Mesenchymal stem cell (in vitro differentiated cells and primary cell): ENCODE data around the gene NUDT3.

Experiments used
- DNase-seq: peaks from one replicate; pipeline ENCODE4 v3.0.0-alpha.2; 2013
- H2AFZ ChIP-seq: one replicate; pipeline ENCODE4 v1.6.1; 2013; ENCODE audit warnings: low read depth, mild to moderate bottlenecking, control low read depth, inconsistent platforms, low read length, moderate library complexity
- H2AK5ac ChIP-seq: 2 replicates; pipeline ENCODE4 v1.6.1; 2013; ENCODE audit warnings: low read length, moderate library complexity, mild to moderate bottlenecking, inconsistent platforms; ENCODE audit not compliant: severe bottlenecking
- H2BK120ac ChIP-seq: one replicate; pipeline ENCODE4 v1.6.1; 2013; ENCODE audit warnings: low read depth, mild to moderate bottlenecking, inconsistent platforms, low read length, moderate library complexity
- H2BK12ac ChIP-seq, 2 experiments: one replicate each; pipeline ENCODE4 v1.6.1; 2013; ENCODE audit warnings: inconsistent platforms in 2 of 2, low read length in 2 of 2, mild to moderate bottlenecking in 2 of 2, moderate library complexity in 2 of 2, control low read depth in 1 of 2
- H2BK15ac ChIP-seq: one replicate; pipeline ENCODE4 v1.6.1; 2013; ENCODE audit warnings: mild to moderate bottlenecking, low read depth, inconsistent platforms; ENCODE audit not compliant: poor library complexity, severe bottlenecking
- H2BK5ac ChIP-seq: 2 replicates; pipeline ENCODE4 v1.6.1; 2013; ENCODE audit warnings: low read depth, mild to moderate bottlenecking, low read length, control low read depth, inconsistent platforms; ENCODE audit not compliant: poor library complexity, severe bottlenecking
- H3K14ac ChIP-seq, 2 experiments: one replicate each; pipeline ENCODE4 v1.6.1; 2013; ENCODE audit warnings: inconsistent platforms in 2 of 2, low read length in 2 of 2, control low read depth in 1 of 2, mild to moderate bottlenecking in 1 of 2, moderate library complexity in 1 of 2
- H3K18ac ChIP-seq, 2 experiments: one replicate each; pipeline ENCODE4 v1.6.1; 2013; ENCODE audit warnings: inconsistent platforms in 2 of 2, low read length in 2 of 2, control low read depth in 1 of 2, low read depth in 1 of 2, mild to moderate bottlenecking in 1 of 2
- H3K23ac ChIP-seq, 2 experiments: one replicate each; pipeline ENCODE4 v1.6.1; 2013; ENCODE audit warnings: inconsistent platforms in 2 of 2, low read length in 2 of 2, mild to moderate bottlenecking in 2 of 2, moderate library complexity in 2 of 2, control low read depth in 1 of 2
- H3K27ac ChIP-seq: 2 replicates; pipeline ENCODE4 v1.5.1; 2013; ENCODE audit warnings: mild to moderate bottlenecking, moderate library complexity, low read length, control low read depth, inconsistent platforms; ENCODE audit not compliant: poor library complexity, severe bottlenecking
- H3K27me3 ChIP-seq, 2 experiments: 2 replicates each; pipeline versions ENCODE4 v1.6.1 to v1.7.0; 2013; ENCODE audit warnings: low read length in 2 of 2, mild to moderate bottlenecking in 2 of 2, moderate library complexity in 2 of 2, control low read depth in 1 of 2, inconsistent platforms in 1 of 2; ENCODE audit not compliant: control insufficient read depth in 1 of 2, insufficient read depth in 1 of 2
- H3K36me3 ChIP-seq, 2 experiments: 2 replicates each; pipeline versions ENCODE4 v1.6.1 to v1.7.0; 2013; ENCODE audit warnings: low read length in 2 of 2, control low read depth in 1 of 2, inconsistent platforms in 1 of 2, low read depth in 1 of 2, mild to moderate bottlenecking in 1 of 2; ENCODE audit not compliant: insufficient read depth in 2 of 2, control insufficient read depth in 1 of 2
- H3K4ac ChIP-seq, 2 experiments: one replicate each; pipeline ENCODE4 v1.6.1; 2013; ENCODE audit warnings: inconsistent platforms in 2 of 2, low read length in 2 of 2, mild to moderate bottlenecking in 2 of 2, moderate library complexity in 2 of 2, control low read depth in 1 of 2, low read depth in 1 of 2
- H3K4me1 ChIP-seq: 2 replicates; pipeline ENCODE4 v1.6.1; 2013; ENCODE audit warnings: low read depth, low read length, control low read depth; ENCODE audit not compliant: control insufficient read depth, insufficient read depth
- H3K4me2 ChIP-seq: 2 replicates; pipeline ENCODE4 v1.6.1; 2013; ENCODE audit warnings: low read length, mild to moderate bottlenecking, inconsistent platforms; ENCODE audit not compliant: poor library complexity, severe bottlenecking
- H3K4me3 ChIP-seq, 2 experiments: 2 replicates each; pipeline versions ENCODE4 v1.5.1 to v1.7.0; 2013; ENCODE audit warnings: low read length in 2 of 2, mild to moderate bottlenecking in 2 of 2, control low read depth in 1 of 2, low read depth in 1 of 2; ENCODE audit not compliant: insufficient read depth in 1 of 2
- H3K79me1 ChIP-seq: replicated peaks from 2 replicates; pipeline ENCODE4 v1.6.1; 2013; ENCODE audit warnings: mild to moderate bottlenecking, control low read depth, low read length, inconsistent platforms; ENCODE audit not compliant: poor library complexity, severe bottlenecking
- H3K9ac ChIP-seq: 2 replicates; pipeline ENCODE4 v1.7.0; 2013; ENCODE audit warnings: mild to moderate bottlenecking, low read length, moderate library complexity
- H3K9me3 ChIP-seq: 2 replicates; pipeline ENCODE4 v1.7.0; 2013; ENCODE audit warnings: mild to moderate bottlenecking, low read length; ENCODE audit not compliant: control insufficient read depth
- H4K8ac ChIP-seq: one replicate; pipeline ENCODE4 v1.6.1; 2013; ENCODE audit warnings: inconsistent platforms, mild to moderate bottlenecking, low read length, moderate library complexity
- H4K91ac ChIP-seq: one replicate; pipeline ENCODE4 v1.6.1; 2013; ENCODE audit warnings: mild to moderate bottlenecking, low read length, inconsistent platforms
- WGBS: methylation state at CpG from one replicate; pipeline ENCODE4 v1.1.7; 2013; ENCODE audit warnings: mixed read lengths; 5-methylcytosine and 5-hydroxymethylcytosine counted together

Gene NUDT3

GRCh38 chr6:34276881-34277762 lies 115.3 kb downstream of the NUDT3 start:
- Histone ChIP-seq H3K27me3 (no peaks in the 10 kb centered on the region), H2BK120ac (no peak overlapping the region), H3K27ac (no peak overlapping the region), H2BK5ac (no peak overlapping the region), H4K8ac (peak overlapping the region; percentile 3), H3K79me1 (peaks cover 3% of the 10 kb centered on the region), H3K36me3 (peaks cover 13 to 37% of the 10 kb centered on the region in 2 experiments), H3K9me3 (no peaks in the 10 kb centered on the region), H3K4ac (no peak overlapping the region), H3K4me1 (peaks cover 1% of the 10 kb centered on the region), H3K4me2 (no peak overlapping the region), H2BK12ac (no peak overlapping the region), H3K9ac (no peak overlapping the region), H2AK5ac (no peak overlapping the region), H3K18ac (no peak overlapping the region), H2AFZ (no peak overlapping the region), H2BK15ac (no peak overlapping the region), H3K23ac (no peak overlapping the region), H3K4me3 (no peak overlapping the region), H3K14ac (no peak overlapping the region), H4K91ac (peak overlapping the region; percentile 70)
- WGBS, result 80% methylated on average over 8 of the region's 10 CpGs
- no peak for DNase-seq

- H2AFZ ChIP-seq, result no peak overlapping the region
- no peak overlapping the region for H4K8ac ChIP-seq
- WGBS, result 98% methylated on average over 5 of the region's 5 CpGs
- no peak overlapping the region for H4K91ac ChIP-seq
- no peak overlapping the region for H2BK120ac ChIP-seq
- H3K79me1 ChIP-seq, result peaks cover 1% of the 10 kb centered on the region
- H3K4ac ChIP-seq, result no peak overlapping the region
- H3K36me3 ChIP-seq, result peaks cover 13 to 37% of the 10 kb centered on the region in 2 experiments
- H2BK5ac ChIP-seq, result no peak overlapping the region
- H2BK12ac ChIP-seq, result no peak overlapping the region
- H3K18ac ChIP-seq, result no peak overlapping the region
- H3K4me1 ChIP-seq, result peaks cover 1% of the 10 kb centered on the region
- H3K27me3 ChIP-seq, result no peaks in the 10 kb centered on the region
- H3K9me3 ChIP-seq, result no peaks in the 10 kb centered on the region
- no peak overlapping the region for H3K23ac ChIP-seq
- H2AK5ac ChIP-seq, result no peak overlapping the region
- H3K4me3 ChIP-seq, result no peak overlapping the region
- no peak overlapping the region for H3K27ac ChIP-seq
- H3K4me2 ChIP-seq, result no peak overlapping the region
- no peak overlapping the region for H3K9ac ChIP-seq
- no peak overlapping the region for H2BK15ac ChIP-seq
- H3K14ac ChIP-seq, result no peak overlapping the region
- no peak for DNase-seq
Measured at GRCh38 chr6:34276191-34276590, 116.3 kb downstream of the NUDT3 start.

GRCh38 chr6:34275128-34275804 lies 117.2 kb downstream of the NUDT3 start:
- DNase-seq, result no peak
- no peak overlapping the region for H3K14ac ChIP-seq
- H3K23ac ChIP-seq, result no peak overlapping the region
- no peak overlapping the region for H3K18ac ChIP-seq
- H3K4me3 ChIP-seq, result no peak overlapping the region
- no peaks in the 10 kb centered on the region for H3K27me3 ChIP-seq
- no peak overlapping the region for H4K91ac ChIP-seq
- no peak overlapping the region for H4K8ac ChIP-seq
- H3K27ac ChIP-seq, result no peak overlapping the region
- no peak overlapping the region for H3K4ac ChIP-seq
- WGBS, result 99% methylated on average over 3 of the region's 3 CpGs
- no peak overlapping the region for H2BK12ac ChIP-seq
- H3K9me3 ChIP-seq, result no peaks in the 10 kb centered on the region
- H2BK15ac ChIP-seq, result no peak overlapping the region
- no peak overlapping the region for H2BK5ac ChIP-seq
- no peak overlapping the region for H3K9ac ChIP-seq
- no peak overlapping the region for H2AK5ac ChIP-seq
- H2AFZ ChIP-seq, result no peak overlapping the region
- H2BK120ac ChIP-seq, result no peak overlapping the region
- peaks cover 13 to 33% of the 10 kb centered on the region in 2 experiments for H3K36me3 ChIP-seq
- peaks cover 1% of the 10 kb centered on the region for H3K4me1 ChIP-seq
- peaks cover 1% of the 10 kb centered on the region for H3K79me1 ChIP-seq
- H3K4me2 ChIP-seq, result no peak overlapping the region

- no peak overlapping the region for H4K8ac ChIP-seq
- peak overlapping the region in 1 of 2 experiments; percentile 3 for H2BK12ac ChIP-seq
- no peak overlapping the region for H3K4ac ChIP-seq
- peak overlapping the region in 1 of 2 experiments; percentile 39 for H3K14ac ChIP-seq
- H3K9ac ChIP-seq, result no peak overlapping the region
- DNase-seq, result no peak
- H3K4me3 ChIP-seq, result no peak overlapping the region
- no peaks in the 10 kb centered on the region for H3K27me3 ChIP-seq
- H3K18ac ChIP-seq, result no peak overlapping the region
- no peak overlapping the region for H2AFZ ChIP-seq
- 100% methylated on average over 1 of the region's 1 CpG for WGBS
- no peak overlapping the region for H3K4me2 ChIP-seq
- no peak overlapping the region for H3K23ac ChIP-seq
- peaks cover 5 to 22% of the 10 kb centered on the region in 2 experiments for H3K36me3 ChIP-seq
- H4K91ac ChIP-seq, result no peak overlapping the region
- H3K9me3 ChIP-seq, result no peaks in the 10 kb centered on the region
- H2BK120ac ChIP-seq, result no peak overlapping the region
- H2AK5ac ChIP-seq, result no peak overlapping the region
- no peak overlapping the region for H2BK5ac ChIP-seq
- no peaks in the 10 kb centered on the region for H3K79me1 ChIP-seq
- peaks cover 1% of the 10 kb centered on the region for H3K4me1 ChIP-seq
- H3K27ac ChIP-seq, result no peak overlapping the region
- H2BK15ac ChIP-seq, result no peak overlapping the region
Measured at GRCh38 chr6:34274129-34274528, 118.3 kb downstream of the NUDT3 start.
